ENCODE results near the gene TUBA4B.
A peak's percentile ranks its signal among the peaks of the same experiment; 100 is the strongest.
"Not testable (repeated sequence)": the region's sequence is repeated elsewhere in the genome, so short reads cannot be mapped to it uniquely, and the experiment has no call there.

TUBA4B gene

DNA sequence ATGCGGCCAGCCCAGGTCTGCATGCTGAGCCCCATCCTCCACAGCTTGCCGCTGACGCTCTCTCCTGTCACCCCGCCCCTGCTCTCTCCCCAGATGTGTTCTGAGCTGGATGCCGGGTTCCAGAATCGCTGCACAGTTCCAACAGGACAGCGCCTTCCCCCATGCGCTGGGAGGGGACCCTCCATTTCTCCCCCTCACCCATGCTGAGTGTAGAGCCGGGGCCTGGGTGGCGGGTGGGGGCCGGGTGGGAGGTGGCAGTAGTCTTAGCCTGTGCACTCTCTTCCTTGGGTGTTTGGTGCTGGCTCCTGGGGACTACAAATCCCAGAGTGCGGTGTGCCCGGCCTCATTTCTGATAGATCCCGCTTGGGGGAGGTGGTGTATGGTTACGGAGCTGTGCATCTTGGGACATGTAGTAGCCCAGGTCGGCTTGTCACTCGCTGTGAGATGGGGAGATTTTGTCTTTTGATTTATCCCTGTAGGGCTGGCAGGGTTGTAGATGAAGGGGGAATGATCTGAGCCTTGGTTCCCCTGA is 32.9 kb downstream of the TUBA4B start:
- no peak overlapping the region for H3K4me3 ChIP-seq (ENCODE audit: low read length)
- DNase-seq (ENCODE audit: low read depth, low spot score), result no peak

DNA sequence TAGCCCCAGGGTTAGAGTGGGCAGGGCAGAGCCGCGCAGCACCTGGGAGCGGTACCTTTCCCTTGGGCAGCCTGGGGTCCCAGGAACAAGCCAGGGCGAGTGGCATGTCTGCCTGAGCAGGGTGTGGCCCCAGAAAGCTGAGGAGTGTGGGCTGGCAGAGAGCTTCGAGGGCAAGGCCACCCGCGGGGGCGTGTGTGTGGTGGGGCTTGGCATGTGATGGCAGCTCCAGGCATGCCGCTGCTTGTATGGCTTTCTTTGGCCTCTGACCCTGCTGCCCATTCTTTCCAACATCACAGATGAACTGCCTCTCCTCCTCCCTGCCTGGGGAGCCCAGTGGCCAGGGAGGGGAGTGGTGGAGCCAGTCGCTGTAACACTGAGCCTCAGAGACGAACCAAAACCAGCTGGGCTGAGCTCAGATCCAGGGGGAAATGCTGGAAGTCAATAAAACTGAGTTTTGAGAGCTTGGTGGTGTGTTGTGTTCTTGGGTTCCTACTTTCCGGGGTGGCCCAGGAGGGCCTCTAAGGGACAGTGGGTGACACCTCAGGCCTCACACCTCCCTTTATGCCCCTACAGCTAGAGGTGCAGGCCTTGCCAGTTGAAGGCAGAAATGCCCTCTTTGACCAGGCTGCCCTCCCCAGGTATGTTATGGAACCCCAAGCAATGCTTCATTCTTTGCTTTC is 33.5 kb downstream of the TUBA4B start:
- H3K4me3 ChIP-seq (ENCODE audit: low read length), result no peak overlapping the region
- no peak for DNase-seq (ENCODE audit: low read depth, low spot score)

DNA sequence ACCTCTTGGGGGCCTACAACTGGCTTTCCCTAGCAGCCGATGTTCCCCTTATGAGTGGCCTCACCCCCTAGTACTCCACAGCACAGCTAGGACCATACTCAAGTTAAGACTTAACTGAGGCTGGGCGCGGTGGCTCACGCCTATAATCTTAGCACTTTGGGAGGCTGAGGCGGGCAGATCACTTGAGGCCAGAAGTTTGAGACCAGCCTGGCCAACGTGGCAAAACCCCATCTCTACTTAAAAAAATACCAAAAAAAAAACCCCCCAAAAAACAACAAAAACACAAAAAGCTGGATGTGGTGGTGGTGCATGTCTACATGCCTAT is 34.0 kb downstream of the TUBA4B start:
- not testable (repeated sequence) for DNase-seq (ENCODE audit: low read depth, low spot score); H3K4me3 ChIP-seq (ENCODE audit: low read length)

DNA sequence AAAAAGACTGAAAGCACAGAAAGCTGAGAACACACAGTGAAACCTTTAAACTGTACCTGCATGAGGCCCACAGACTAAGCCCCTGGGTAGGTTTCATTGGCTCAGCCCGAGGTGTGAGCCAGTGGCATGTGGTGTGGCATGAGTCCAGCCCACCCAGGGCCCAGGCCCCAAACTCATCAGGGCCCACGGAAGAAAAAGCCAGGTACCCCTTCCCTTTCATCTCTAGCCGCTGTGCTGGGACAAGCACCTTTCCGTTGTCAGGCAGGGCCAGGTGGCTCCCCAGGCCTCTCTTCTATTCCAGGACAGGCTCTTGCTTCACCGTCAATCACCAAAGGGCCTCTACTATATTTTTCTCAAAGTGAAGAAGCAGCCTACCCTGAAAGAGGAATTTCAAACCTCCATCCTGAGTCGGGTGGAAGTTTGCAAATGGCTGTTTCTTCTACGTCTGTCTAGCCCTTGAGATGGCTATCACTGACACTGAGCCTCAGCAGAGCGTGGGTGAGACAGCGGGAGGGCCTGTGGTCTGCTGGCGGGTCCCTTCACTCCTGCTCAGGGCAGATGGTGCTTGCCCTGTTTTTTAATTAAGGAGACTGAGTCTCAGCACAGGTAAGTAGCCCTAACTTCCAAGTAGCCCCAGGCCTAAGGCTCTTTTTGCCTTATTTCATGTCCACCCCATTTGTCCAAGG is 34.7 kb downstream of the TUBA4B start:
- no peak overlapping the region for H3K4me3 ChIP-seq (ENCODE audit: low read length)
- DNase-seq (ENCODE audit: low read depth, low spot score), result no peak

DNA sequence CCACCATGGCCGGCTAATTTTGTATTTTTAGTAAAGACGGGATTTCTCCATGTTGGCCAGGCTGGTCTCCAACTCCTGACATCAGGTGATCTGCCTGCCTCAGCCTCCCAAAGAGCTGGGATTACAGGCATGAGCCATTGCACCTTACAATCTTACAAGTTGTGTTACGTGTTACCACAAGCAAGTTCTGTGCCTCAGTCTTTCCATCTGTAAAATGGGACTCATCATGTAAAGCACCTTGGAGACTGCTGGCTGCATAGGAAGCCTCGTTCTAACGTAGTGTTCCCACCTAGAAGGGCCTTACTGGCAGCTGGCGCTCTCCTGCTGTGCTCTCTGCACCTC is 36.1 kb downstream of the TUBA4B start:
- DNase-seq (ENCODE audit: low read depth, low spot score), result no peak
- no peak overlapping the region for H3K4me3 ChIP-seq (ENCODE audit: low read length)

DNA sequence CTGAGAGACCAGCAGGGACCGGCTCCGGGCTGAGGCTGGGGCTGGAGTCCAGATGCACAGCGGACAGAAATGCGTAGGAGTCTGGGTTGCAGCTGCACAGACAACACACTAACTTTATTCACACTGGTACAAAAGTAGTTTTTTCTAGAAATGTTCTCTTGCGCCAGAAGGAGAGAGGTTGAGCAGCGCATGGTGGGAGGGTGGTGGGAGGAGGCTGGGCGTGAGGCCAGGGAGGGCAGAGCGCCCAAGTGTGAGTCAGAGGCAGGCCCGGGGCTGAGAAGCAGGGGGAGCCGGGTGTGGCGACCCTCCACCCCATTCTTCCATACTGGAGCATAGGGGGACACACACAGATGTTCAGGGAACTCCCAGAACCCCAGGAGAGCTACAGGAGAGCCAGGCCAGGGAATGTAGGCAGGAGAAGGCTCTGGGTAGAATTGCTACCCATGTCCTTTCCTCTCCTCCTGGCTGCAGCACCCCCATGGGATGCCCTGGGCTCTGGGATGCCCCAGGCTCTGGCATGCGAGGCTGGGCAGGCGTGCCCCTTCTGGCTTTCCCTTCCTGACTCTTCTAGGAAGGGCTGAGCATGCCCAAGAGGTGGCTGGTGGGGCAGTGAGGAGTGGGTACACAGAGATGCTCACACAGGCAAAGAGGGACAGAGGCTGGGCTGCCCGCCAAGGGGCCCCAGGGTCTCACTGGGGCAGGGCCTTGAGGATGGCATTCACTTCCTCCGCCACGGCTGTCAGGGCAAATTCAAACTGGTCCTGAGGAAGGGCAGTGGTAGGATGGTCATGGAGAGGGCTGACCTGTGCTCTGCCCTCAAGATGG is 36.7 kb downstream of the TUBA4B start:
- no peak overlapping the region for H3K4me3 ChIP-seq (ENCODE audit: low read length)

DNA sequence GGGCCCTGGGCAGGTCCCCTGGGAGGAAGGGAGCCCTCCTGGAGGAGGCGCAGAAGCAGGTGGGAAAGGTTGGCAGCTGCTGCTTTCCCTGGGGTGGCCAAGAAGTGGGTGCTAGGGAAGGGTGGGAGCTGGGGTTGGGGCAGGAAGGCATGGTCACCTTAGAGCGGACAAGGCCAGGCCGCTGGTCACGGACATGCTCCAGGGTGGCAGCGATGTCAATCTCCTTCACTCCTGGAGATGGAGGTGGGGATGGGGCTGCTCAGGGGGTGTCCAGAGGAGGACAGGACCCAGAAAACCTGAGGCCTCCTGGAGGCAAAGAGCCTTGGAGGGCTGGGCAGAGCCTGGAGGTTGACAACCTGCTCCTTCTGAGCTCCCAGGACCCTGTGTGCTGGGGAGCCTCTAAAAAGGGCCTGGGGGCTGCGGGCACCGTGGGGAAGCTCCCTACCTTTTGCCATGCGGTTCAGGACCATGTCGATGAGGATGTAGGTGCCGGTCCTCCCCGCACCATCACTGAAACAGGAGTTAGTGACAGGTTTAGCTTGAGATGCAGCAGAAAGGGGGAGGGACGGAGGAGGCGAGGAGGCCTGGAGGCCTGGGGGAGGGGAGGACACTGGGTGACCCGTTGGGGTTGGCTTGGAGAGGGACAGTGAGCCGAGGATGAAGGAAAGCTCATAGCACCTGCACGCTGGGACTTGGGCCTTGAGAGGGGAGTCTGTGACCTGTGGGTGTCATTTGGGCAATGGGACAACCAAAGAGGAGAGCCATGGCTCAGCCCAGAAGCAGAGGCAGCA is 37.5 kb downstream of the TUBA4B start:
- no peak for DNase-seq (ENCODE audit: low read depth, low spot score)
- no peak overlapping the region for H3K4me3 ChIP-seq (ENCODE audit: low read length)

More for the DNA sequence above, 36.7 kb downstream of the TUBA4B start:
- no peak for DNase-seq (ENCODE audit: low read depth, low spot score)

DNA sequence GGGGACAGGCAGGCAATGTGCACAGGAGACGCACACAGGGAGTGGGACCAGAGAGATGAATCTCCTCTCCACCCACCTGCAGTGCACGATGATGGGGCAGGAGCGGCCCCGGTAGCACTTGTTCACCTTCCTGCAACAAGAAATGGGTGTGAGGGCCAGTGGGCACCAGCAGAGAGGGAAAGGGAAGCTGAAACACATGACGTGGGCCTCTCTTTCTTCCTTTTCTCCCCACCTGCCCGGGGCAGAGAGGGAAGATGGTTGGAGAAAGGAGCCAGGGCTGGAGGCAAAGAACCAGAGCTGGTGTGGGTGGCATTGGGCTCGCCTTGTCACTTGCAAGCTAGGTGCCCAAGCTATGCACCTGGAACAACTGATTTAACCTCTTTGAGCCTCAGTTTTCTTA is 38.4 kb downstream of the TUBA4B start:
- no peak for DNase-seq (ENCODE audit: low read depth, low spot score)
- no peak overlapping the region for H3K4me3 ChIP-seq (ENCODE audit: low read length)

DNA sequence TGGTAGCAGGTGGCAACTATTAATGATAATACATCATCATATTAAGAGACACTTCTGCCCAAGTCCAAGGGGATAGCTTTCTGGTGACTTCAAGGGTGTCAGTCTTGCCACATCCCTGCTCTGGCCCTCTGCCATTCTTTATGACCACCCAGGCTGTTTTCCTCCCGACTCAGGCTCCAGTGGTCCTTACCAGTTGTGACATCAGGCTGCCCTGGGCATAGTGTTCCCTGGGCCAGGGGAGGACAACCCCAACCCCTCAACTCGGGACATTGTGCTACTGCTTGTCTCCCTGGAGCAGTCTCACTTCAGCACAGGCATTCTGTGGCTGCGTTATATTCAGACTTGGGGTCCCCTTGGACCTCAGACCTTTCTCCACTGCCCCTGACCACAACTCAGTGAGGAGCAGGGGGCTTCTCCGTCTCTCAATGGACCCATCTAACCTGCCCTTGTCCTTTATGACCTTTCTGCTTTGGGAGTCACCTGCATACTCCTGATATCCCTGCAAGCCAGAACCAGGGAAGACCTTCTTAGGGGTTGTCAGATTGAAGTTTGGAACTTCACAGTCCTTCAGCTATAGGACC is 39.0 kb downstream of the TUBA4B start:
- no peak for DNase-seq (ENCODE audit: low read depth, low spot score)
- no peak overlapping the region for H3K4me3 ChIP-seq (ENCODE audit: low read length)

DNA sequence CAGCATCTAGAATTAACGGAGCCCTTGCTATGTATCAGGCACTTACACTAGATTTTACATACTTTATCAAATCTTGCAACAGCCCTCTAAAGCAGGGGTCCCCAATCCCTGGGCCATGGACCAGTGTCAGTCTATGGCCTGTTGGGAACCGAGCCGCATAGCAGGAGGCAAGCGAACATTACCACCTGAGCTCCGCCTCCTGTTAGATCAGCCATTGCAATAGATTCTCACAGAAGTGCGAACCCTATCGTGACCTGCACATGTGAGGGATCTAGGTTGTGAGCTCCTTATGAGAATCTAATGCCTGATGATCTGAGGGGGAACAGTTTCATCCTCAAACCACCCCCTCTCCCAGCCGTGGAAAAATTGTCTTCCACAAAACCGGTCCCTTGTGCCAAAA is 39.6 kb downstream of the TUBA4B start:
- no peak overlapping the region for H3K4me3 ChIP-seq (ENCODE audit: low read length)
- DNase-seq (ENCODE audit: low read depth, low spot score), result no peak

DNA sequence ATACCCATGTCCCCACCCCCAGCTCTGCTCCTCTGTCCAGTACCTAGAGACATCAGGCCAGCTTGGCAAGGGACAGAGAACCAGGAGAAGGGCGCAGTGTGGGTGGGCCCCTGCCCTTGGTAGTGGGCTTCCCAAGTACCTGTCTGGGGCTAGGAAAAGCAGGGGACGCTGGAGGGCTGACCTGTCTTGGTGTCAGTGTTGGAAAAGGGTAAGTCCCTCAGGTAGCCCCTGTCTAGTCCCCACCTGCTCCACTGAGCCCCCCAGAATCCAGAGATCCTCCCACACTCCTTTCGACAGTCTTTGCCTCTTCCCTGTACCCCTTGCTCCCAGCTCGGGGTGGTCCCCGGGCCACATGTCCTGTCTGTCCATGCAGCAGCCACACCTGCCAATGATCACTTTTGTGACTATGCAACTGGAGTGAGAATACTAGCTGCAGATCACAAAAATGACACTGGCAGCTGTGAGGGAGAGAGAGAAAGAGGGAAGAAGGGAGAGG is 40.7 kb downstream of the TUBA4B start:
- DNase-seq (ENCODE audit: low read depth, low spot score), result no peak
- no peak overlapping the region for H3K4me3 ChIP-seq (ENCODE audit: low read length)

DNA sequence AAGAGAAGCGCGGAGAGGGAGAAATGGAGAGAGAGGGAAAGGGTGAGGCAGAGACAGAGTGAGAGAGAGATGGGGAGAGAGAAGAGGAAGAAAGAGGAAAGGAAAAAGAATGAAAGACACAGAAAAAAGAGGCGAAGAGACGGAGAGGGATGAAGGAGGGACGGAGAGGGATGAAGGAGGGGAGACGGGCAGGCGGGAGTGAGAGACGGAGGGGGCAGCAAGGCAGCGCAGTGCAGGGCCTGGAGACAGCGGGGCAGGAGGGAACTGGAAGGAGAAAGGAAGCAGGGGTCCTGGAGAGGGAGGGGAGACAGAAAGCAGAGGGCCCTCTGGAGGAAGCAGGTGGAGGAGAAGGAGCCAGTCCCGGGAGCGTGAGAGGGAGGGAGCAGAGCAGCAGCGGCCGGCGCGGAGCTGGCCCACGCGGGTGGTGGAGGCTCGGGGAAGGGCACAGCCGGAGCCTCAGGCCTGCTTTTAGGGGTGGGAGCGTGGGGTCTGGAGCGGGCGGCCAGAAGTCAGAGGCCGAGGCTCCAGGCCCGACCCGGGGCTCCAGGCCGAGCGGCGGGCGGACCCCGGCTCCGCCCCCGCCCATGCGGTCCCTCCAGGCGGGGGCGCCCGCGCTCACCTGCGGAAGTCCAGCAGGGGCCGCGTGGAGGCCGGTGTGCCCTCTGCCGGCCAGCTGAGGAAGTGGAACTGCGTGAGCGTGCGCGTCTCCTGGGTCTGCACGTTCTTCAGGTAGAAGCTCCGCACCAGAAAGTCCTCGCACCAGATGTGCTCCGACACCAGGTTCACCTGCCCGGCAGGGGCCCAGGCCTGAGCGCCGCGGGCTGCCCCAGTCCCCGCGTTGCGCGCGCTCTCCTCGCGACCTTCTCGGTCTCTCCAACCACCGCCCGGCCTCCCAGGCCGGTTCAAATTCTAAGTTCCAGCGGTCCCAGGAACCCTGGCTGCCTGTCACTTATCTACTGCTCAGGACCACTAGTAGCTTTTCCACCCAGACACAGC is 41.6 kb downstream of the TUBA4B start:
- DNase-seq (ENCODE audit: low read depth, low spot score), result peak; percentile 78
- H3K4me3 ChIP-seq (ENCODE audit: low read length), result peak overlapping the region; percentile 52

DNA sequence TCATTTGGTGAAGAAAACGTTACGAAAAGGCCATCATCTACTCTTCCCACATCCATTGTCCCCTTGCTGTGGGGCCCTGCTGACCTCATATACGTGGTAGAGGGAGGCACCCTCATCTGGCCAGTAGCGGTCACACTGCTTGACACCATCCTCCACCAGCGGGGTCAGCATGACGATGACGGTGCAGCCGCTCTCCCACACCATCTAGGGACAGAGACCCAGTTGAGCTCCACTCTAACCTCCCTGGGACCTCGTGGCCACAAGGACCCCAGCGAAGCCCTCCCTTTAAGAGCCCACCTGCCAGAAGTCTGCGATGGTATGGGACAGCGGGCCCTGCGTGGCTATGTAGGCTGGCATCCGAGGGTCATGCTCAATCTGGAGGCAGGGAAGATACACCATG is 43.1 kb downstream of the TUBA4B start:
- DNase-seq (ENCODE audit: low read depth, low spot score), result no peak
- no peak overlapping the region for H3K4me3 ChIP-seq (ENCODE audit: low read length)

DNA sequence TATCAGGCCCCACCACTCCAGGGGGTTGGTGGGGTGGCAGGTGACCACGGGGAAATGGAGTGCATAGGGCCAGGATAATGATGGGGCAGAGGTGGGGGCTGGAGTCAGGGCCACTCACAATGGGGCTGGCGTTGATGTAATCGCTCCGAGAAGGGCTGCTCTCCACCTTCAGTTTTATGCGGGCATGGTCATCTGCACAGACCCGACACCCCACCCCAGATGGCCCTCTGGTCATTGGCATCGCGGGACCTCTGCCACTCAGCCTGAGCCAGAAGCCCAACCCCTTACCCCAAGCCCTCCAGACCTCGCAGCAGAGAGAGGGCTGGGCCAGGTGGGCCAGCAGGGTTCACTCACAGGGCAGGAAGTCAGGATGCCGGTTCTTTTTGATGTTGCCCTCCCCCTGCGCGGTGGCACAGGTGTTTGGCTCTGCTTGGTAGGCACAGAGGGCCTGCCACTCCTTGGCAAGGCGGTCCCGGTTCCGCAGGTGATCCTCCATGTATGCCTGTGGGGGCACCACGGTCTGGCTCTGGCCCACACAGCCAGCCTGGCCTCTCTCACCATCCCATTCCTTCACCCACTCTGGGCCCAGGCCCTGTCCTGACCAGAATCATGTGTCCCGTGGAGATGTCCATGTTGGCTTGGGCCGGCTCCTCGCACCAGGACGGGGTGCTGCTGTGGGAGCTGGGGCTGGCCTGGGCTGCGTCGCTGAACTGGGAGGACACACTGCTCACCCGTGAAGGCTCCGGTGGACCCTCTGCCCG is 43.8 kb downstream of the TUBA4B start:
- no peak overlapping the region for H3K4me3 ChIP-seq (ENCODE audit: low read length)
- peak; percentile 41 for DNase-seq (ENCODE audit: low read depth, low spot score)

DNA sequence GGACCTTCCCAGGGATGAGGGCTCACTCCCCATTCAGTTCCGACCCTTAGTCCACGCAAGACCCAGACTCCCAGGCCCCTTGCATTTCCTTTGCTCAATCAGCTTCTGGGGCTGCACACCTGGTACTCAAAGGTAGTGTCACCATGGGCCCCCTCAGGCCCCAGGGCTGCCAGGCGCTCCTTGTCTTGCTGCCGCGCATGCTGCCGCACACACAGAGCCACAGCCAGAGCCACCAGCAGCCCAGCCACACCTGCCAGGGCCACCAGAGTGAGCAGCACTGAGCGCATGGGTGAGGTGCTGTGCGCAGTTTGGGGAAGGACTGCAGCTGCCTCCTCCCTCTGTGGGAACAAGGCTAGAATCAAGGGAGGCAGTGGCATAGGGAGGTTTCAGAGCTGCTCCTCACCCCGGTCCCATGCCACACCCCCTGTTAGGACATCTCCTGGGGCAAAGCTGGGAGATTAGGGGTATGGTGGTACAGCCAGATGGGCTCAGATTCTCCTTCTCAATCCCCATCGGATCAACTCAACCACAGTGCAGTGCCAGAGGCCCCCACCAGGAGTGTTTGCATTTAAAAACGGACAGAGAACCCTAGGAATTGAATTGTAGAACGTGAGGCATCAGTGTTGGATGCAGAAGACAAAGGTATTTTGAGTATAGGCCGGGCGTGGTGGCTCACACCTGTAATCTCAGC is 44.9 kb downstream of the TUBA4B start:
- DNase-seq (ENCODE audit: low read depth, low spot score), result no peak

DNA sequence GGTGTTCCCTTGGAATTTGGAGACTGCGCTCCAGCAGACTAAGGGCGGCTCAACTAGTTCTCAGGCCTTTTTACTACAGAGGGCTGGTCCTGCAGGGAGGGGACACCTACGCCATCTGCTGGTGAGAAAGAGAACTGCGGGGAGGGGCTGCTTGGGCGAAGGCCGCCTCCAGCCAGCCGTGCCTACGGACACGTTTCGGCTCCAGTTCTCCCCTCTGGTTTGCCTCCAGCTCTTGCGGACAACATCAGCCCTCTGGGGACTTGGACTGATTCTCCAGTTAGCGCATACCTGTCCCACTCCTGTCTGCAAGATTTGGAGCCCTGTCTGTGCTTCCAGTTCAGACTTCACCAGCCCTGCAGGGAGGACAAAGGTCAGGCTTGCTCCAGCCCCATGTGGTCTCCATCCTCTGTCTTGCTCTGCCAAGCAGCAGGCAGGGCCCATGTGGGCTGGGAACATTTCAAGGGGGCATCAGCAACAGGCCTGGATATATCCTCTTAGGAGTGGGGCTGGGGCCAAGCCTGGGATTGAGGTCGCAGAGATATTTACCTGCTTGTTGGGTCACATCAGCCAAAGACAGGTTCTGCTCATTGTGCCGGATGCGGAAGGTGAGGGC is 45.8 kb downstream of the TUBA4B start:
- H3K4me3 ChIP-seq (ENCODE audit: low read length), result no peak overlapping the region
- peak; percentile 56 for DNase-seq (ENCODE audit: low read depth, low spot score)

More for the DNA sequence above, 44.9 kb downstream of the TUBA4B start:
- H3K4me3 ChIP-seq (ENCODE audit: low read length), result no peak overlapping the region

All from Jurkat, Clone E6-1 (cell line).